NCI-H524 treated with DMSO at 0.1 percent for 48 hours (cell line): ENCODE results near the gene BFAR.
"Not testable (repeated sequence)": the region's sequence is repeated elsewhere in the genome, so short reads cannot be mapped to it uniquely, and the experiment has no call there.

ENCODE experiments used
- DNase-seq: peaks from one replicate; lab custom pipeline; 2025; lab: John Stamatoyannopoulos, UW

Gene BFAR

DNA sequence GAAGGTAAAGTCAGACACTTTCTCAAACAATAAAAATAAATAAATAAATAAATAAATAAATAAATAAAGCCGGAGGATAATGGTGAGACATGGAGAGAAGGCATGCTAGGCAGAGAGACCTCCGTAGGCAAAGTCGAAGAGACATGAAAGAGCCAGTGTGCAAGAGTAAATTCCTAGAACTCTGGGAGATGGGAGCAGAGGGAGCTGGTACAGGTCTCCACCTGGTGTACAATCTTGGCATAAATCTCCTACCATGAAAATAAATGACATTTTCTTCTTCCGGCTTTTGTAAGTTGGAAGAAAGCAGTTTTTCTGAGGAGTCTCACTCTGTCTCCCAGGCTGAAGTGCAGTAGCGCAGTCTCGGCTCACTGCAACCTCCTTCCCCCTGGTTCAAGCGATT is 69.1 kb downstream of the BFAR start:
- DNase-seq, result not testable (repeated sequence)

DNA sequence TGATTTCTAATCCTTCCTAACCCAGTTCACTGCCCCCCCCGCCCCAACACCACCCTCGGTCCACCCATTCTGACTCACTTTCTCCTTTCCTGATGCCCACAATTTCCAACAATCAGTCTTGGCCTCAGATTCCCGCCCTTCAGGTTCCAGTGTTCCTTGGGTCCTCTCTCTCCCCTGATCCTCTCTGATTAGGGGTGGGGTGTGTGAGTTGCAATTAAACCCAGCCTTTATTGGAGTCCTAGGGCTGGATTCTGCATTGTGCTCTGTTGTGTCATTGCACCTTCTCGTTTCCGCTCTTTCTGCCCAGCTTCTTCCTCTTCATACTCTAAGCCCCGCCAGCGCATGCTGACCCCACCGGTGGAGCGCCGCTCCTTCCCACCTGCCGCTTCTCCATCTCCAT is 69.9 kb downstream of the BFAR start:
- not testable (repeated sequence) for DNase-seq

DNA sequence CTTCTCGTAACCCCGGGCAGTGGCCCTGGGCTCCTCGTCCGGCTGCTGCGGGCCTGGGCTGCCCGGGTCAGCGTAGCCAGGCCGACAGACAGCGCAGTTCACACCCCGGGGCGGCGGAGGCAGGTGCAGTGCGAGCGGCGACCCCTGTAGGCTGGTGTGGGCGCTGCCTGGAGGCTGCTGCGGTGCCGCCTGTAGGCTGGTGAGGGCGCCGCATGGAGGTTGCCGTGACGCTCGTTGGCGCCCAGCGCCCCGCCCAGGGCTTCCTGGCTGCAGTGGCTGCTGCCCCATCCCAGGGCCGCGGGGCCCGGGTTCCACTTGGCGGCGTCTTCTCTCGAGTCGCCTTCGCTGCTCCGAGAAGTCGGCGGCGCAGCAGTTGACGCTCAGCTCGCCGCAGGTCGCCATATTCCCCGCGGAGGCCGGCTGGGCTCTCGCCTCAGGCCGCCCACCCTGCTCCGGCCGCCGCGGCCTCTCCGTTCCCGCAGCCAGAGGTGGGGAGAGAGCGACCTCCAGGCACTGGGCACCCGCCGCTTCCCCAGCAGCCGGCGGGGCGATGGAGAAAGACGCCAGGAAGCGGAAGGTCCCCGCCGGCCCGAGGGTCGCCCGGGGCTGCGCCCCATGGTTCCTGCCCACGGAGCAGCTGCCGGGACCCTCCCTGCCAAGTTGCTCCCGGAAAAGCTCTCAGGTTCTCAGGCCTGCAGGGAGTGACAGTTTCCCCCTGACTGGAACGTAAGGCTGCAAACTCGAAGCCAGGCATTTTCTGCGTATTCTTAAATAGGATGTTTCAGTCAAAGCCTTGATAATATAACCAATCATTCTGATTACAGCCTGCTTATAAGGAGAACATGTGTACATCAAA is 70.6 kb downstream of the BFAR start, which contains the start of gene NPIPA3:
Gene NPIPA3, plus strand, starts transcription at position 256 of the 856 bp plus-strand sequence. CDS start 5,533 bp downstream, outside the sequence.
- DNase-seq, result not testable (repeated sequence)
